SU-DHL-6 (cell line): ENCODE results near the gene NPPA.

Experiments used
- EZH2phosphoT487 ChIP-seq: fragments of 200-600 bp; sonication (generic), shearing (Covaris generic); conservative IDR thresholded peaks from 2 replicates; pipeline ENCODE4 v1.6.1; 2018; ENCODE audit warnings: mild to moderate bottlenecking, antibody characterized with exemption, low read length, moderate library complexity, mixed read lengths
- TF ChIP-seq, protein P1 (sequence below): fragments of 200-600 bp; sonication (generic); IDR thresholded peaks from one replicate; pipeline ENCODE4 v1.5.1; 2017; ENCODE audit warnings: antibody characterized with exemption, mild to moderate bottlenecking, low read length, moderate library complexity; ENCODE audit not compliant: insufficient read depth, poor library complexity, severe bottlenecking

GRCh38 chr1:11879311-11880180 is 32.0 kb upstream of the NPPA start:
- TF ChIP-seq, protein P1, sequence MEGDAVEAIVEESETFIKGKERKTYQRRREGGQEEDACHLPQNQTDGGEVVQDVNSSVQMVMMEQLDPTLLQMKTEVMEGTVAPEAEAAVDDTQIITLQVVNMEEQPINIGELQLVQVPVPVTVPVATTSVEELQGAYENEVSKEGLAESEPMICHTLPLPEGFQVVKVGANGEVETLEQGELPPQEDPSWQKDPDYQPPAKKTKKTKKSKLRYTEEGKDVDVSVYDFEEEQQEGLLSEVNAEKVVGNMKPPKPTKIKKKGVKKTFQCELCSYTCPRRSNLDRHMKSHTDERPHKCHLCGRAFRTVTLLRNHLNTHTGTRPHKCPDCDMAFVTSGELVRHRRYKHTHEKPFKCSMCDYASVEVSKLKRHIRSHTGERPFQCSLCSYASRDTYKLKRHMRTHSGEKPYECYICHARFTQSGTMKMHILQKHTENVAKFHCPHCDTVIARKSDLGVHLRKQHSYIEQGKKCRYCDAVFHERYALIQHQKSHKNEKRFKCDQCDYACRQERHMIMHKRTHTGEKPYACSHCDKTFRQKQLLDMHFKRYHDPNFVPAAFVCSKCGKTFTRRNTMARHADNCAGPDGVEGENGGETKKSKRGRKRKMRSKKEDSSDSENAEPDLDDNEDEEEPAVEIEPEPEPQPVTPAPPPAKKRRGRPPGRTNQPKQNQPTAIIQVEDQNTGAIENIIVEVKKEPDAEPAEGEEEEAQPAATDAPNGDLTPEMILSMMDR: no peak
- TF ChIP-seq EZH2phosphoT487: no peak
